Skeletal muscle cell (primary cell): ENCODE measurements around the gene FBXO45.
"Not testable (repeated sequence)": the region's sequence is repeated elsewhere in the genome, so short reads cannot be mapped to it uniquely, and the experiment has no call there.

Source experiments
- DNase-seq: peaks from one replicate; pipeline ENCODE4 v3.0.0-alpha.2; 2010; ENCODE audit warnings: low read depth
- H3K4me3 ChIP-seq: 2 replicates; pipeline ENCODE4 v1.5.1; 2011; ENCODE audit warnings: low read depth, mild to moderate bottlenecking, control low read depth, low read length, moderate library complexity

Gene FBXO45

DNA sequence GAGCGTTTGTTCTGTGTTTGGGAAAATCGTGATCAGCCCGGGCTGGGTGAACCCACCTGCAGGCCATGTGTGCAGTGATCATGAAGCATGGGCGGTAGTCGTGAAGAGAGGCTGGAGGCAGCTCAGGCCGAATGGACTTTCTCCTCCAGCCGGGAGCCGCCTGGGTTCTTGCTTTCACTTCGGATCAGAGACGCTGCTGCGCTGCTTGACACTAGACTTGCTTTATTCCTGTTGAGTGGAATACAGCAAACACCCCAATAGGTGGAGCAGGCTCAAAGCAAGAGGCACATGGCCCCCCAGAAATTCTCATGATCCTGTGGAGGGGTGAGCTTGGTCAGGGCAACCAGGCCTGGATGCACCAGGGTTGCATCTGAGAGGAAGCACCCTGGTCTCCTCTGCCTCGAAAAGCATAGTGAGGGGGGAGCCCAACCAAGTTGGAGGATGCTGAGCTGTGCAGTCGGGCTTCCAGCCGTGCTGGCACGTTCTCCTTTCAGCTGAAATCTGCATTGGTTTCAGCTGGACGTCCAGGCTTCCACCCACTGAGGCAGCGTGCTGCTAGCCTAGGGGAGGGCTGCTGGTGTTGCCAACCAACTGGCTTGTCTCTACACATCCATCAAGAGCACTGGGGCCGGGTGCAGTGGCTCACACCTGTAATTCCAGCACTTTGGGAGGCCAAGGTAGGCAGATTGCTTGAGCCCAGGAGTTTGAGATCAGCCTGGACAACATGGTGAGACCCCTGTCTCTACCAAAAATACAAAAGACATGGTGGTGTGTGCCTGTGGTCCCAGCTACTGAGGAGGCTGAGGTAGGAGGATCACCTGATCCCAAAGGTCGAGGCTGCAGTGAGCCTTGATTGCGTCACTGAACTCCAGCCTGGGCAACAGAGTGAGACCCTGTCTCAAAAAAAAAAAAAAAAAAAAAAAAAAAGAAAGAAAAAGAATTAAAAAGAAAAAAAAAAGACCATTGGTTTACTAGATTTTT, 68.2 kb downstream of the FBXO45 start:
- no peak for DNase-seq
- no peak overlapping the region for H3K4me3 ChIP-seq

- not testable (repeated sequence) for DNase-seq, H3K4me3 ChIP-seq
Observed at GRCh38 chr3:196637941-196638340, 69.5 kb downstream of the FBXO45 start.
